ENCODE results near the gene FBXO47.
"Not testable (repeated sequence)": the region's sequence is repeated elsewhere in the genome, so short reads cannot be mapped to it uniquely, and the experiment has no call there.

The FBXO47 gene

DNA sequence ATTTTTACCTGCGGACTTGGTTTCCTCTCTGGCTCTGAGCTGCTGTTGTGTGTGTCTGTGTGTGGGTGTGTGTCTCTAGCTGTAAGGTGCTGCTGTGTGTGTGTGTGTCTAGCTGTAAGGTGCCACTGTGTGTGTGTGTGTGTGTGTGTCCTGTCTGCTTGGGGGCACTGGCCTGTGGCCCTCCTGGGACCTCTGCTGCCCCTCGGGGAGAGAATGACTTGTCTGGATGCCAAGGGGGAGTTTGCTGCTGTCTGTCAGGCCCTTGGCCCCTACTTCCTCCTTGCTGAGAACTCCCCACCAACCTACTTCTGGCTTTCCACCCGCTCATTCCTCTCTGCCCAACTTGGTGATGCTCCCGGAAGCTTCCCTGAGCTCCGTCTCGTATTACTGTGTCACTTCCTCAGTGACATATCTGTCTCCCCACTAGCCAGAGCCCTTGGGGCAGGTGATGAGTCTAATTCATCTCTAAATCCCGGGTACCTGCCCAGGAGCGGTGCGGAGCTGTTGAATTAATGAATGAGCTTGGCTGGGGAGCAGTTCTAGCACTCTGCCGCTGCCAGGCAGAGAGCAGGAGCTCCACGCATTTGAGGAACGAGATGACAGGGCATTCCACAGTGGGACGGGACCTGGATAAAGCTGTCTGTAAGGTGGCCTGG lies 45.3 kb downstream of the FBXO47 start:
- no peak for DNase-seq

DNA sequence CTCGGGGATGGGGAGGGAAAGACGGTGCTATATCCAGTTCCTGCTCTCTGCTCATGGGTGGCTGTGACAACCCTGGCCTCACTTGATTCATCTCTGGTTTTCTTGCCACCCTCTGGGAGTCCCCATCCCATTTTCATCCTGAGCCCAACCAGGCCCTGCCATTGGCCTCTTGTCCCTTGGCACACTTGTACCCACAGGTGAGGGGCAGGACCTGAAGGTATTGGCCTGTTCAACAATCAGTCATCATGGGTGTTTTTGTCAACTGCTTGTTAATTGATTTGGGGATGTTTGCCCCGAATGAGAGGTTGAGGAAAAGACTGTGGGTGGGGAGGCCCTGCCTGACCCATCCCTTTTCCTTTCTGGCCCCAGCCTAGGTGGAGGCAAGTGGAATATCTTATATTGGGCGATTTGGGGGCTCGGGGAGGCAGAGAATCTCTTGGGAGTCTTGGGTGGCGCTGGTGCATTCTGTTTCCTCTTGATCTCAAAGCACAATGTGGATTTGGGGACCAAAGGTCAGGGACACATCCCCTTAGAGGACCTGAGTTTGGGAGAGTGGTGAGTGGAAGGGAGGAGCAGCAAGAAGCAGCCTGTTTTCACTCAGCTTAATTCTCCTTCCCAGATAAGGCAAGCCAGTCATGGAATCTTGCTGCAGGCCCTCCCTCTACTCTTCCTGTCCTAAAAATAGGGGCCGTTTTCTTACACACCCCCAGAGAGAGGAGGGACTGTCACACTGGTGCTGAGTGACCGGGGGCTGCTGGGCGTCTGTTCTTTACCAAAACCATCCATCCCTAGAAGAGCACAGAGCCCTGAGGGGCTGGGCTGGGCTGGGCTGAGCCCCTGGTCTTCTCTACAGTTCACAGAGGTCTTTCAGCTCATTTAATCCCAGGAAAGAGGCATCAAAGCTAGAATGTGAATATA lies 46.6 kb downstream of the FBXO47 start:
- no peak for DNase-seq

DNA sequence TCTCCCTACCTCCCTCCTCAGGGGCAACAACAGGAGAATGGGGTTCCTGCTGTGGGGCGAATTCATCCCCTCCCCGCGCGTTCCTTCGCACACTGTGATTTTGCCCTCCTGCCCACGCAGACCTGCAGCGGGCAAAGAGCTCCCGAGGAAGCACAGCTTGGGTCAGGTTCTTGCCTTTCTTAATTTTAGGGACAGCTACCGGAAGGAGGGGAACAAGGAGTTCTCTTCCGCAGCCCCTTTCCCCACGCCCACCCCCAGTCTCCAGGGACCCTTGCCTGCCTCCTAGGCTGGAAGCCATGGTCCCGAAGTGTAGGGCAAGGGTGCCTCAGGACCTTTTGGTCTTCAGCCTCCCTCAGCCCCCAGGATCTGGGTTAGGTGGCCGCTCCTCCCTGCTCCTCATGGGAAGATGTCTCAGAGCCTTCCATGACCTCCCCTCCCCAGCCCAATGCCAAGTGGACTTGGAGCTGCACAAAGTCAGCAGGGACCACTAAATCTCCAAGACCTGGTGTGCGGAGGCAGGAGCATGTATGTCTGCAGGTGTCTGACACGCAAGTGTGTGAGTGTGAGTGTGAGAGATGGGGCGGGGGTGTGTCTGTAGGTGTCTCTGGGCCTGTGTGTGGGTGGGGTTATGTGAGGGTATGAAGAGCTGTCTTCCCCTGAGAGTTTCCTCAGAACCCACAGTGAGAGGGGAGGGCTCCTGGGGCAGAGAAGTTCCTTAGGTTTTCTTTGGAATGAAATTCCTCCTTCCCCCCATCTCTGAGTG lies 47.7 kb downstream of the FBXO47 start:
- no peak for DNase-seq

DNA sequence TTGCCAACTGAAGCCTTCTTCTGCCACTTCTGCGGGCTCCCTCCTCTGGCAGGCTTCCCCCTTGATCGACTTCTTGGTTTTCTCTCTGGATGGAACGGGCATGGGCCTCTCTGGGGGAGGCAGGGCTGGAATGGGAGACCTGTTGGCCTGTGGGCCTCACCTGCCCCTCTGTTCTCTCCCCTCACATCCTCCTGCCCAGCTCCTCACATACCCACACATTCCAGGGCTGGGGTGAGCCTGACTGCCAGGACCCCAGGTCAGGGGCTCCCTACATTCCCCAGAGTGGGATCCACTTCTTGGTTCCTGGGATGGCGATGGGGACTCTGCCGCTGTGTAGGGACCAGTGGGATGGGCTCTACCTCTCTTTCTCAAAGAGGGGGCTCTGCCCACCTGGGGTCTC lies 48.3 kb downstream of the FBXO47 start:
- DNase-seq, result no peak

DNA sequence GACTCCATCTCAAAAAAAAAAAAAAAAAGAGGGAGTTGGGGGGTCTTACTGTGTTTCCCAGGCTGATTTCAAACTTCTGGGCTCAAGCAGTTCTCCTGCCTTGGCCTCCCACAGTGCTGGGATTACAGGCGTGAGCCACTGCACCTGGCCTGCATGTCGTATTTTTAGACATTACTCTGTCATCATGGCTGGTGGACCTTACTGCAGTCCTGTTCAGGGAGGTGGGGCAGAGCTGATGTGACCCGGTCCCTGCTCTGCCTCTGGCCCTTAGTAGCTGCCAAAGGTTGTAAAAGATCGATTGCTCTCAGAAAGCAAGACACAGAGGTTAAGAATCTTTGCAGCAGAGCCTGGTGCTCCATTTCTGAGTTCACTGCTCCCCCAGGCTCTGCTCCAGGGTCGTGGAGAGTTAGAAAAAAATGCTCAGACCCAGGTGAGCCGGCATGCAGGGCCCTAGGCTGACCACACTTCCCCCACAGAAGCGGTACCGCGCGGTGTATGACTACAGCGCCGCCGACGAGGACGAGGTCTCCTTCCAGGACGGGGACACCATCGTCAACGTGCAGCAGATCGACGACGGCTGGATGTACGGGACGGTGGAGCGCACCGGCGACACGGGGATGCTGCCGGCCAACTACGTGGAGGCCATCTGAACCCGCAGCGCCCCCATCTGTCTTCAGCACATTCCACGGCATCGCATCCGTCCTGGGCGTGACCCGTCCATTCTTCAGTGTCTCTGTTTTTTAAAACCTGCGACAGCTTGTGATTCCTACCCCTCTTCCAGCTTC lies 48.9 kb downstream of the FBXO47 start:
- DNase-seq, result no peak

DNA sequence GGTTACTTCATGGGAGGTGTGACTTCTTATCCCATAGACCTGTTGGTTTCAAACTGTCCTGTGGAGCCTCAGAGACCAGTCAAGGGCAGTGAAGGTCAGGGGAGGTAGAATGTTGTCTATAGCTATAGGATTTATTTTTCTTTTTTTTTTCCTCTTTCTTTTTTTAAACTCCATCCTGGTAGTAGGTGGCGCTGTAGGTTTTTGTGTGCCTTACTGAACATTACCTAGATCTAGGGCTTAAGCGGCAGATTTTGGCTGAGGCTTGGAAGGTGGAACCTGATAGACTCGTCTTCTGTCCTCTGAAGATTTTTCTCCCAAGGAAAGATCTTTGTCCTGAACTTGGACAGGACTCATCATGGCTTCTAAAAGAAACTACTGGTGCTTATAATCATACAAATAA lies 49.9 kb downstream of the FBXO47 start:
- DNase-seq, result no peak

DNA sequence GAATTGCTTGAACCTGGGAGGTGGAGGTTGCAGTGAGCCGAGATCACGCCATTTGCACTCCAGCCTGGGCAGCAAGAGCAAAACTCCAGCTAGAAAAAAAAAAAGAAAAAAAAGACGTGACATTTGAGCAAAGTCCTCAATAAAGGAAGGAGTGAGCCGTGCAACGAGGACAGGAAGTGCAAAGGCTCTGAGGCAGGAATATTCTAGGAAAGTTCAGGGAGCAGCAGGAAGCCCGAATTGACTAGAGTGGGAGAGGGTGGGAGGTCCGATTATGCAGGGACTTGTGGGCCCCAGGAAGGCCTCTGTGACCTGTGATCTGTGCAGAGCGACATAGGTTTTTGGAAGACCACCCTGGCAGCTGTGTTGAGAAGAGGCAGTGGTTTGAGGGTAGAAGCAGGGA lies 50.4 kb downstream of the FBXO47 start:
- no peak for DNase-seq

DNA sequence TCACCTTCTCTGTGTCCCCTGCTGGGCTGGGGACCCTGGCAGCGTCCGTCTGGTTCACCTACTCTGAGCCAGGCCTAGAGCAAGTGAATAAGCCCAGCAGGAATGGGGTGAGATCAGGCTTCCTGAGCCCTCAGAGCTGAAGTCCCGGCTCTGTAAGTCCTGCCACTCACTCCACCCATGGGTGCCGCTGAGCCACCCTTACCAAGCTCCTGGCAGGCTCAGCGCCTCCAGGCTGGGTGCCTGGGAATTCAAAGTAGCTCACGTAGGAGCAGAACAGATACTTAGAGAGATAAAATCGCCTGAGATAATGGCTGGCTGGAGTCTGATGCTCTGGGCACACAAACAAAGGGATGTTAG lies 51.6 kb downstream of the FBXO47 start:
- DNase-seq, result no peak

DNA sequence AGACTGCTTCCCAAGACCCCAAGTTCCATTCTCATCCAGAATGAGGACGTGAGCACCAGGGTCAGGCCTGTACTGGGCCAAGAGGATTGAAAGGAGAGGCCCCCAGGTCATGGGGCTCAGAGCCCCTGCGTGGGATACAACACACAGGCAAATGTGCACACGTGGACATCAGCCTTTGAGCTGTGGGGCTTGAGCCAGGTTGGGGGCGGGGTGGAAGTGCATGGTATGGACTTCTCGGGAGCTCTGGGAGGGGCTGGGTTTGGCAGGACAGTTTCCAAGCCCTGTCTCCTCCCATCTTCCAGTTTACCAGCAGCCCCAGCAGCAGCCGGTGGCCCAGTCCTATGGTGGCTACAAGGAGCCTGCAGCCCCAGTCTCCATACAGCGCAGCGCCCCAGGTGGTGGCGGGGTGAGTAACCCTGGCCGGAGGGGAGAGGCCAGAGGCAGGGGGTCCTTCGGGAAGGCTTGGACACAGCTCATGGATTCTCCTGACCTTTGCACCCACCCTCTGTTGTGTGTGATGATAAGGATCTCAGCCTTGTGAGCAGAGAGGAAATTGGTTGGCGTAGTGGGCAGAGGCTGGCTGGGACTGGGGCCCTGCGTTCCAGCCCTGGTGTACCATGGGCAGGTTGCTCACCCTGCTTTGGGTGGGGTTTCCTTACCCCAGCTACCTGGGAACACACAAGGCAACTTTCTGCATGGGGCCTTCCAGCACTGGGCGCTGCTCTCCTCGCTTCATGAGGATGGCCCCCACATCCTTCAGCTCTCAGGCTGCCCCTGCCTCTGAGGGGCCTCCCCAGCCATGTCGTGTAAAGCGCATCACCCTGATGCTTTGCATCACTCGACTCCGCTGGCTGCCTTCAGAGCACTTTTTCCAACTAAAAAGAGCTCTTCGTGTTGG lies 52.2 kb downstream of the FBXO47 start:
- DNase-seq, result no peak

DNA sequence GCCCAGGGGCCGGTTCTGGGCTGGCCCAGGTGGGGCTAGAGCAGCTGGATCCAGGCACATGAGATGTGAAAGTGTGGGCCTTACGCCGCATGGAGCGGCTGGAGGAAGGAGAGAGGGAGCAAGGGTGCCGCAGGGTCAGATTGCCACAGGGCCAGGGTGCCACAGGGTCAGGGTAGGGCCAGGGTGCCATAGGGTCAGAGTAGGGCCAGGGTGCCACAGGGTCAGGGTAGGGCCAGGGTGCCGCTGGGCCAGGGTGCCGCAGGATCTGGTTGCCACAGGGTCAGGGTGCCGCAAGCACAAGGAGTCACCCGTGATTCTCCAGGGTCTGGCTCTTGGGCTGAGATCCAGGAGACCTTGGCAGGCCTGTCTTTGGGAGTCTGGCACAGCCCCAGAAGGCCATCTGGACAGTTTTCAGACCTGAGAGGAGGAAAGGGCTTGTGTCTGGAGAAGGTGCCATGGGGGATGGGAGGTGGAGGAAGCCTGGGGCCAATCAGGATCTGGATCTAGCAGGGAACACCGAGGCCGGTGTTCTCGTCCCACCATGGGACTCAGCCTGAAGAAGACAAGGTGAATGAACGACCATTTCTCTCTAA lies 54.9 kb downstream of the FBXO47 start:
- no peak for DNase-seq

DNA sequence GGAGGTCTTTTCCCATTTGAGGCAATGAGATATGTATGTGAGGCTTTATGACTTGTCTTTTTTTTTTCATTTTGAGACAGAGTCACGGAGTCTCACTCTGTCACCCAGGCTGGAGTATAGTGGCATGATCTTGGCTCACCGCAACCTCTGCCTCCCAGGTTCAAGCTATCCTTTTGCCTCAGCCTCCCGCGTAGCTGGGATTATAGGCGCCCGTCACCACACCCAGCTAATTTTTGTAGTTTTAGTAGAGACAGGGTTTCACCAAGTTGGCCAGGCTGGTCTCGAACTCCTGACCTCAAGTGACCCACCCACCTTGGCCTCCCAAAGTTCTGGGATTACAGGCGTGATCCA lies 55.5 kb downstream of the FBXO47 start:
- not testable (repeated sequence) for DNase-seq

DNA sequence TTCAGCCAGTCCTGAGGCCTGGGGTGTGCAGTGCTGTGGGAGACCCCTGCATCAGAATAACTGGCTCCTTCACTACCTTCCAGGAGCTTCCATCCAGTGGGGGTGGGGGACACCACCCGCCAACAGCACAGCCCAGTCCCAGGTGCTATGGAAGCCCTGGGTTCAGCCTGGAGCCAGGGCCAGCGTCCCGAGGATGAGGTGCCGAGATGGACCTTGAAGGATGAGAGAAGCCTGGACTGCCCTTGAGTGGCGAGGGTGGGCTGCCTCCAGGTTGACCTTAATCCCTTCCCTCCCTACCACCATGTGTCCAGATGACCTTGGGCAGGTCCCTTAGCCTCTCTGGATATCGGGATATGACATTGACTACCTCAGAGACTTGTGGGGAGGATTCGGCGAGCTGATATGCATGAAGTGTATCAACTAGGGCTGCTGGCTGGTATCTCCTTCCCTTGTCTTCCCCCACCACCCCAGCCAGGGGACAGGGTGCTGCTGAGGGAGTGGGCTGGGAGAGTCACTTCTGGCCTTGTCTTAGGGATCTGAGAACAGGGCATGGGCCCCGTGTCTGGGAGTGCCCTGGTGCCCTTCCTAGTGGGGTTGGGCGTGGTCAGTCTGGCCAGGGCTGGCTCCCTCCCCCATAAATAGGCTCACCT lies 56.0 kb downstream of the FBXO47 start:
- no peak for DNase-seq

DNA sequence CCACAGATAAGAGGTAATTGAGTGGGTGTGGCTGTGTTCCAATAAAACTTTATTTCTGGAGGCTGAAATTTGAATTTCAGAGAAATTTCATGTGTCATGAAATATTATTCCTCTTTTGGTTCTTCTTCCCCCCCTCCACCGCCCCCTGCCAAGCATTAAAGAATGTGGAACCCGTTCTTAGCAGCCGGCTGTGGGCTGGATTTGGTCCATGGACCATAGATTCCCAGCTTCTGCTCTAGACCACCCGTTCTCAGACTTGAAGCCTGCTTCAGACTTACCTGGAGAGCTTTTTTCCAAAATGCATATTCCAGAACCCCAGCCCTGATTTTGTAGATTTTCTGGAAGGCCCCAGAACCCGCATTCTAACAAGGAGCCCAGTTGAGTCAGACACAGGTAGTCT lies 56.9 kb downstream of the FBXO47 start:
- no peak for DNase-seq

DNA sequence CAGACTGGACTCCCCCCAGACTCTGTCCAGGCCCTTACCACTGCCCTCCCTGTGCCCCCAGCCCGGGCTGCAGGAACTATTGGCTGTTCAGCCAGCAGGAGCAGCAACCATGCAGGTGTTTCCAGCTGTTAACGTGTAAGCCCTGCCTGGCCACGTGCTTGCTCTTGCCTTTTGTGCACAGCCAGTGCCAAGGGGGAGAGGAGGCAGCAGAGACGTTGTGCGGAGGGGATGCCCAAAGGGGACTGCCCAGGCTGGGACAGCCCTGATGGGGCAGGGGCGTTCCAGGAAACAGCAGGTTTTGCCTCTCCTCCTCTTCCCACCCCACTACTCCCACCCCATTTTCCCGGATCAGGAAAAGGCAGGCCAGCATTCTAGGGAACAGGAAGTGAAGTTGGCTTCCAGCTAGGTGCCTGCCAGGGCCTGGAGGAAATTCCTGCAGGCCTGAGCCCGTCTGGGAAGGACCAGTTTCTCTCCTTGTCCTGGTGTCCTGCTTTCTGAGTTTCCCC lies 58.5 kb downstream of the FBXO47 start:
- DNase-seq, result no peak

DNA sequence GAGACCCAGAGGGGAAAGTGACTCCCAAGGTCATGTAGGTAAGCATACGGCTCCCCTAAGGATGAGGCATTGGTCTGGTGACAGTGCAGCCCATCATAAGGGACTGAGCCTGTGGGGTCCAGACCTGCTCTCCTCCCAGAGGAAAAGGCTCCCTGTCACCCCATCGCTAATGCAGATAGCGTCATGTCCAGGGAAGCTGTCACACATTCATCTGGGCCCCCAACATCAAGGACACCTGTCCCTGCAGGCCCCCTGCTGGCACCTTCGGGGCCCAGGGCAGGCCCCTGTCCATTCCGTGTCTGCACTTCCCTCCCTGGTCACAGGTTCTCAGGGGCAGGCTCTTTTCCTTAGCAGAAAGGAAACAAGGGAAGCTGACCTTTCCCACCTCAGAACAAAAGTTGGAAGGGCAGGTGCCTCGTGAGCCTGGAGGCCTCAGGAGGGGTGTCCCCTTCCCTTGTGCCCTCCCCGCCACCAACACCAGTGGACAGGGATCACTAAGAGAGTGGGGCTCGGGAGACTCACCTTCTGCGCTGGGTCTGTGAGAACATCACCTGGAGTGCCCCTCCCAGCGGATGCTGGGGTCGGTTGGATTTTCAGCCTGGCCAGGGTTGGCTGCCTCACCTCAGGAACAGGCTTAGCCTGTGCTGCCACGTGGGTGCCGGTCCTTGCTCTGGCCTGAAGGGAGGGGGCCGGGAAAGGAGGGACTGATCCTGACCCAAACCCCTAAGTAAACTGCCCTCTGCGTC lies 59.1 kb downstream of the FBXO47 start:
- no peak for DNase-seq

DNA sequence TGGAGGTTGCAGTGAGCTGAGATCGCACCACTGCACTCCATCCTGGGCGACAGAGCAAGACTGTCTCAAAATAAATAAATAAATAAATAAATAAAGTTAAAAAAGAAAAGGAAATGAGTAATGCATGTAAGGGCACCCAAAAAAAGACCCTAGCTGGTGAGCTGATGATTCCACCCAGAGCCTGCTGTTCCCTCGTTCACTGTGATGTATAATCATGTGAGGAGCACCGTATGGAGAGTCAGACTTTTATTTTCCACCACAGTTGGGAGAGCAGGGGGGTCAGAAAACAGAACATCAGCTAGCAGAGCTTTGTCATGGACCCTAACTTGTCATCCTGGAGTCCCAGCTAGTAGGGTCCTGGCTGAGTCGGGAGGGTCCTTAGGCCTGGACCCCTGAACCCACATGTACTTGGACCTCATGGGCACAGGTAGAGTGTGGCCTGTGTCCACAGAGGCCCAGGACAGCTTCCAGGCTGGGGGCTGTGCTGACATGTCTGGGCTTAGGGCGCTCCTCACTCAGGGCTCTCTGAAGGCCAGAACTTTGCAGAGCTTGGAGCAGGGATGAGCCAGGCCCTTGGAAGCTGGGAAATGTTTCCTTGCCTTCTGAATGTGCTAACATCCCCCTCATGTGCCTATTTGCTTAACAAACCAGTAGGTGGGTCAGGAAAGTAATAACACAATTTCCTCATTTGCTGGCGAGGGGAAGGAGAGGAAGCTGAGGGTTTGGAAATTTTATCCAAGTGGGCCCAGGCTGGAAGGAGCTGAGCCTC lies 60.6 kb downstream of the FBXO47 start:
- no peak for DNase-seq

DNA sequence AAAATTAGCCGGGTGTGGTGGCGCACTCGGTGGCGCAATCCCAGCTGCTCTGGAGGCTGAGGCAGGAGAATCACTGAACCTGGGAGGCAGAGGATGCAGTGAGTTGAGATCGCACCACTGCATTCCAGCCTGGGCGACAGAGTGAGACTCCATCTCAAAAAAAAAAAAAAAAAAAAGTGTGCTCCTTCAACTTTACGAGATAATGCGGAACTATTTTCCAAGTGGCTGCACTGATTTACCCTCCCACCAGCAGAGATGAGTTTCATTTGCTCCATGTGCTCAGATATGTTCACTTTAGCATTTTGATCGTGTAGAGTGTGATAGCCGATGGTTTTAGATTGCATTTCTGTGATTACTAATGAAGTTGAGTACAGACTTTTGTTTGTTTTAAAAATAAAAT lies 61.8 kb downstream of the FBXO47 start:
- DNase-seq, result no peak

DNA sequence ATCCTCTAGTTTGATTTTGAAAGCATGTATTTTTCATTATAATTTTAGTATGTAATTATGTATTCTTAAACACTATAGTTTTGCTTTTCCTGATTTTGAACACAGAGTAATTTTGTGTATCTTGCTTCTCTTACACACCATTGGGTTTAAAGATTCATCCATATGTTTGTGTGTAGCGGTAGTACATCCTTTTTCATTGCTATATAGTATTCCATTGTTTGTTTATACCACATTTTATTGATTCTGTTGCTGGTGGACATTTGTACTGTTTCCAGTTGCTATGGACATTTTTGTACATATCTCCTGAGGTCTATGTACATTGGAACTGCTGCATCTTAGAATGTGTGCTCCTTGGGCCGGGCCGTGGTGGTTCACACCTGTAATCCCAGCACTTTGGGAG lies 62.3 kb downstream of the FBXO47 start:
- no peak for DNase-seq

DNA sequence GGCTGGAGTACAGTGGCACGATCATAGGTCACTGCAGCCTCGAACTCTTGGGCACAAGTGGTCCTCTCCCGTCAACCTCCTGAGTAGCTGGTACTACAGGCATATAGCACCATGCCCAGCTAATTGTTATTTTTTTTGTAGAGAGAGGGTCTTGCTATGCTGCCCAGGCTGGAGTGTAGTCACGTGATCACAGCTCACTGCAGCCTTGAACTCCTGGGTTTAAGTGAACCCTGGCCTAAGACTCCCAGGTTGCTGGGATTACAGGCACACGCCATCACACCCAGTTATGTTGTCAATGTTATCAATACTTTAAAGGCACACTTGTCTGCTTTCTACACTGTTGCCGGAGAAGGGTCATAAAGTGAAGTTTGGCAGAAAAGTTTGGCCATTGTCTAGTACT lies 63.8 kb downstream of the FBXO47 start:
- DNase-seq, result no peak

Data from activated CD4-positive, alpha-beta T cell treated with anti-CD3 and anti-CD28 coated beads for 1 hour (primary cell).